Kidney (tissue), 14 donors: Measurements from ENCODE around the gene PGF. TPM values are rescaled to one million over a fixed set of nuclear protein-coding genes. Genes with fewer than 3 reads are reported as not detected.

ENCODE experiments used
- DNase-seq, 5 donors: peaks; one replicate each; pipeline ENCODE4 v3.0.0-alpha.2; 2013 to 2020
- FAIRE-seq: peaks from 2 replicates; lab custom pipeline; 2012; peaks lifted over from hg19 to GRCh38; lab: Jason Lieb, UNC
- H3K27ac ChIP-seq, 2 donors: one replicate each; pipeline ENCODE4 v1.7.0; 2013; ENCODE audit warnings: low read depth in 2 of 2, low read length in 2 of 2, inconsistent platforms in 1 of 2
- H3K27me3 ChIP-seq: one replicate; pipeline ENCODE4 v1.7.1; 2013; ENCODE audit warnings: low read length, inconsistent platforms; ENCODE audit not compliant: control insufficient read depth, insufficient read depth
- H3K36me3 ChIP-seq, 3 donors: one replicate each; pipeline versions ENCODE4 v1.7.0 to v1.7.1; 2013; ENCODE audit warnings: low read length in 3 of 3, control low read depth in 1 of 3, inconsistent platforms in 1 of 3; ENCODE audit not compliant: insufficient read depth in 3 of 3, control insufficient read depth in 2 of 3
- H3K4me1 ChIP-seq, 3 donors: one replicate each; pipeline versions ENCODE4 v1.7.0 to v1.7.1; 2013; ENCODE audit warnings: low read length in 3 of 3, inconsistent platforms in 1 of 3, low read depth in 1 of 3; ENCODE audit not compliant: control insufficient read depth in 2 of 3, insufficient read depth in 2 of 3
- H3K4me3 ChIP-seq, 3 donors: one replicate each; pipeline versions ENCODE4 v1.7.0 to v1.8.1; 2013; ENCODE audit warnings: low read length in 3 of 3, control low read depth in 1 of 3, inconsistent platforms in 1 of 3
- H3K9ac ChIP-seq, 3 donors: one replicate each; pipeline versions ENCODE4 v1.7.0 to v1.7.1; 2013; ENCODE audit warnings: low read length in 3 of 3, control low read depth in 1 of 3, inconsistent platforms in 1 of 3
- H3K9me3 ChIP-seq, 3 donors: one replicate each; pipeline versions ENCODE4 v1.7.0 to v1.7.1; 2013; ENCODE audit warnings: low read length in 3 of 3, control low read depth in 1 of 3, inconsistent platforms in 1 of 3; ENCODE audit not compliant: control insufficient read depth in 2 of 3, insufficient read depth in 1 of 3
- intact Hi-C: fragments of 100-400 bp; cut with DNase I; formaldehyde crosslinking; loops from one replicate; pipeline ENCODE4 v1.11.1; 2022
- polyA plus RNA-seq: library from polyadenylated mRNA; stranded (reverse); fragments of 350-450 nt; fragmentation: Illumina TruSeq; extraction: RNeasy Lipid Tissue Mini Kit (QIAGEN cat#74804); gene quantifications from one replicate; pipeline ENCODE4 v1.2.3, GENCODE V29; 2014; ENCODE audit warnings: low read depth, low replicate concordance; ENCODE audit not compliant: insufficient read depth
- total RNA-seq: library from RNA; stranded (reverse); fragmentation: NEBNext Ultra II Directional; extraction: Animal tissue kit (Norgen Biotek cat#: 25700); gene quantifications from one replicate; pipeline ENCODE4 v1.2.1, GENCODE V29; 2021
- TF ChIP-seq, protein P1 (sequence below): IDR thresholded peaks from 3 replicates; pipeline ENCODE4 v1.5.1; 2012; ENCODE audit warnings: mild to moderate bottlenecking, moderate library complexity, borderline replicate concordance; ENCODE audit not compliant: insufficient read depth; ENCODE audit errors: extremely low read depth
- donor health status: control.
- donor health status: control.
- donor health status: control.
- donor health status: control.
- donor health status: control.
- donor health status: DM: yes; HTN: yes; CAD: no.
- donor health status: Normal renal cell carcinoma (clear cell type).

Gene PGF
- total and polyA plus RNA-seq, 2 donors from 2014 or later, result 9.3 to 12.1 TPM

DNA sequence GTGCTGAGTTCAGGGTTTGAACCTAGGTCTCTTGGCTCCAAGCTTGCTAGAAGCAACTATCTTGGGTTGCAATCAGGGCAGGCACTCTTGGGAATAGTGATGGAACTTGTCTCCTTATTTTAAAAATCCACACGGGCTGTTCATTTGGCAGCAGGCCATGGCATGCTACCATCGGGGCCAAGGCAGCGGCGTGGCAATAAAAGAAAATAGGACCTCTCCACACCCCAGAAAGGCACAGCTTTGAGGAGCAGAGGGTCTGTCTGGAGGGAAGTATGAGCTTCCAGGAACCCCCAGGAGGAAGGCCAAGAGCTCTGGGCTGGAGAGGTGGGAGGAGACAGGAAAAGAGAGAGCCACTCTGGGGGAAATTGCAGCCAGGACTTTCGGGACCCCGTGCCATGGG is 47.7 kb downstream of the PGF start:
- intact Hi-C loops, result loop anchor here (5.0 kb wide), 1 partner anchor 45 kb away; no protein-coding TSS in a partner anchor
- DNase-seq (peak in 1 of 5 donors; percentile 70), FAIRE-seq (no peak)
- H3K36me3 ChIP-seq, result peaks cover 0 to 9% (median 6%) of the 10 kb centered on the region in 3 donors
- no peak overlapping the region for H3K9ac ChIP-seq
- no peak overlapping the region for H3K27ac ChIP-seq
- no peak overlapping the region for H3K4me3 ChIP-seq
- peaks cover 0 to 12% (median 0%) of the 10 kb centered on the region in 3 donors for H3K4me1 ChIP-seq
- TF ChIP-seq, protein P1, sequence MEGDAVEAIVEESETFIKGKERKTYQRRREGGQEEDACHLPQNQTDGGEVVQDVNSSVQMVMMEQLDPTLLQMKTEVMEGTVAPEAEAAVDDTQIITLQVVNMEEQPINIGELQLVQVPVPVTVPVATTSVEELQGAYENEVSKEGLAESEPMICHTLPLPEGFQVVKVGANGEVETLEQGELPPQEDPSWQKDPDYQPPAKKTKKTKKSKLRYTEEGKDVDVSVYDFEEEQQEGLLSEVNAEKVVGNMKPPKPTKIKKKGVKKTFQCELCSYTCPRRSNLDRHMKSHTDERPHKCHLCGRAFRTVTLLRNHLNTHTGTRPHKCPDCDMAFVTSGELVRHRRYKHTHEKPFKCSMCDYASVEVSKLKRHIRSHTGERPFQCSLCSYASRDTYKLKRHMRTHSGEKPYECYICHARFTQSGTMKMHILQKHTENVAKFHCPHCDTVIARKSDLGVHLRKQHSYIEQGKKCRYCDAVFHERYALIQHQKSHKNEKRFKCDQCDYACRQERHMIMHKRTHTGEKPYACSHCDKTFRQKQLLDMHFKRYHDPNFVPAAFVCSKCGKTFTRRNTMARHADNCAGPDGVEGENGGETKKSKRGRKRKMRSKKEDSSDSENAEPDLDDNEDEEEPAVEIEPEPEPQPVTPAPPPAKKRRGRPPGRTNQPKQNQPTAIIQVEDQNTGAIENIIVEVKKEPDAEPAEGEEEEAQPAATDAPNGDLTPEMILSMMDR, result no peak
- H3K9me3 ChIP-seq, result no peaks in the 10 kb centered on the region
- H3K27me3 ChIP-seq, result no peaks in the 10 kb centered on the region

DNA sequence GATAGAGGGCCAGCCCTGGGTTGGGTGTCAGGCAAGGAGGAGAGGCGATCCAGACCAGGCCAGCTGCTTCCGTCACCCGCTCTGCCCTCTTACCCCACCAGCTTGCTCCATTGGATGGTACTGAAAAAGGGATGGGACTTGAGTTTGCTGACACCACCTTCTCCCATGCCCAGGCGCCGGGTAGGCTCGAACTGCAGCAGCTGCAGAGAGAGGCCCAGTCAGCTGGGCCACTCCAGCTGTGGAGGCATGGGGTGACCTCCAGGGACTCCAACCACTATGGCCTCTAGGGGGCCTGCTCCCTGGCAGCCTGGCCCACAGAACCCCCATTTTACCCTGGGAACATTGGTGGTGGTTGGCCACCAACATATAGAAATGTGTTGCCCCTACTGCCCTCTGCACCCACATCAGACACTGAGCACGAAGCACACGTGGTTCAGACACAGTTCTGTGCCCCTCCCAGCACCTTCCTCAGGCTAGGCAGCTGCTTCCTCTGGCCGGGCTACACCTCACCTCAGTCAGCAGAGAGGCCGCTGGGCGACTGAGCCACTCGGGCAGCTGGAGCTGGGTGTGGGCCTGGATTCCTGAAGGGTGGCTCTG is 48.4 kb downstream of the PGF start:
- Histone ChIP-seq H3K9ac (peak overlapping the region in 1 of 3 donors; percentile 12), H3K27ac (no peak overlapping the region), H3K9me3 (no peaks in the 10 kb centered on the region), H3K36me3 (peaks cover 0 to 16% (median 13%) of the 10 kb centered on the region in 3 donors), H3K4me1 (peaks cover 0 to 12% (median 0%) of the 10 kb centered on the region in 3 donors), H3K4me3 (no peak overlapping the region), H3K27me3 (no peaks in the 10 kb centered on the region)
- TF ChIP-seq, protein P1, result no peak
- intact Hi-C loops, result loop anchor here (5.0 kb wide), 1 partner anchor 45 kb away; no protein-coding TSS in a partner anchor
- DNase-seq (peak in 1 of 5 donors; percentile 72), FAIRE-seq (no peak)

DNA sequence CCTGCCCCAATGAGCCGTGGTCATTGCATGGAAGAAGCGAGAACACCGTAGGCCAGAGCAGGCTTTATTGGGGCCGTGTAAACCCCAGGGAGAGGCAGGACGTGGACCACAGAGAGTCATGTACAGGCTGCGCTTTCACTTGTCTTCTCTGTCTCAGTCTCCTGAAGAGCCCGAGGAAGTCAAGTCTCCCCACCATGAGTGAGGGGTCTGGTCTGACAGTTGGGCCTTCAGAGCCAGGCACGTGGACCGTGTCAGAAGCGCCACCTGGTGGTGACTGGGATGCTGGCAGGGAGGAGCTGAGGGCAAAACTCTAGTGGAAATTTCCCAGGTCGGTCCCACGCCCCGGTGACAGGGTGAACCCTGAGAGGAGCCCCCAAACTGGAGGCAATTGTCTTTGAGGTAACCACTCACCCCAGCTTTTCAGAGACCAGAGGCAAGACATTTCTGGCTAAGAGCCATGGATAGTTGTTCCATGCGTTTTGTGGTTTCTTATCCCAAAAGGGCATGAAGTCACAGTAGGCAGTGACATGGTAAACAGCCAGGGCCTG is 49.7 kb downstream of the PGF start:
- peaks cover 3 to 28% (median 26%) of the 10 kb centered on the region in 3 donors for H3K36me3 ChIP-seq
- intact Hi-C loops, result loop anchor here (5.0 kb wide), 1 partner anchor 43 kb away; no protein-coding TSS in a partner anchor
- peak; percentile 57 to 87 (median 70) for DNase-seq
- H3K4me3 ChIP-seq, result no peak overlapping the region
- H3K27me3 ChIP-seq, result no peaks in the 10 kb centered on the region
- no peak overlapping the region for H3K9ac ChIP-seq
- TF ChIP-seq, protein P1, result peak; percentile 95
- H3K4me1 ChIP-seq, result peaks cover 0 to 12% (median 0%) of the 10 kb centered on the region in 3 donors
- H3K27ac ChIP-seq, result no peak overlapping the region
- no peak for FAIRE-seq
- H3K9me3 ChIP-seq, result no peaks in the 10 kb centered on the region
